ENCODE results near the gene ODC1.

DNA sequence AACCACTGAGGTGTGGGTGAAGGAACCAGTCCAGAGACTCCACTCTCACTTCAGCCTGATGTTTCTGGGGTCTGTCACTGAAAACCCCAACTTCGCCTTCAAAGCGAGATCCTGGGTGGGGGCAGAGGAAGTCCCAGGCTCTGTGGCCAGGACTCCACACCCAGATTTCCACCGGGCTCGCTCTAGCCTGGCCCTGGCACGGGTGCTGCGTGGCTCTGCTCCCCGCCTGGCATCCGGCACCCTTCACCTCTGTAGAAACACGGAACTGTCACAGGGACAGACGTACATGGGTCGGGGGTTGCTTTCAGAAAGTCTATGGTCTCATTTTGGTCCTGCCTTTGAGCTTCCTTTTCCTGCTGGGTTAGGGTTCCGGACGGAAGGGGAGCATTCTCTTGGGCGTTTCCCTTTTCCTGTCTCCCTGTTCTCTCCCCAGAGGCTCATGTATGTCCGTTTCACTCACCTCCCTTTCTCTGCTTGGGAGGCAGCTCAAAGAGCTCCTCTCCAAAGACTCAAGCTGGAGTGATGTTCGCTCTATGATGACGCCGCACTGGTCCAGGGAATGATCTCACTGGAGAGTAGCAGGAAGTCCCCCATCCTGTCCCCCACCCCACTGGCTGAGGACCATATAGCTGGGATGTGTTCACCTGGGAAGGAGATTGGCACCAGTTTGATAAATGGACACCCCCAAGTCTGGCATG is 41.5 kb downstream of the ODC1 start:
- TF ChIP-seq POLR2A (IDR thresholded peaks at IDR 0.05; ENCODE audit: low read length), result no peak
- TF ChIP-seq GATA1 (IDR thresholded peaks at IDR 0.05; ENCODE audit: low read depth, low read length), result no peak

All from erythroblast (primary cell).